ENCODE data around the gene CD151.

GRCh38 chr11:849104-849824, 16.5 kb downstream of the CD151 start:
- TF ChIP-seq POLR2AphosphoS5 (IDR thresholded peaks at IDR 0.05; ENCODE audit: borderline replicate concordance, low read depth, low read length) (no peak), EZH2 (IDR thresholded peaks at IDR 0.05) (no peak)

All from SK-N-MC (cell line).